ENCODE measurements around the gene KCNB1.
A peak's percentile ranks its signal among the peaks of the same experiment; 100 is the strongest.
"Not testable (repeated sequence)": the region's sequence is repeated elsewhere in the genome, so short reads cannot be mapped to it uniquely, and the experiment has no call there.

Gene KCNB1

DNA sequence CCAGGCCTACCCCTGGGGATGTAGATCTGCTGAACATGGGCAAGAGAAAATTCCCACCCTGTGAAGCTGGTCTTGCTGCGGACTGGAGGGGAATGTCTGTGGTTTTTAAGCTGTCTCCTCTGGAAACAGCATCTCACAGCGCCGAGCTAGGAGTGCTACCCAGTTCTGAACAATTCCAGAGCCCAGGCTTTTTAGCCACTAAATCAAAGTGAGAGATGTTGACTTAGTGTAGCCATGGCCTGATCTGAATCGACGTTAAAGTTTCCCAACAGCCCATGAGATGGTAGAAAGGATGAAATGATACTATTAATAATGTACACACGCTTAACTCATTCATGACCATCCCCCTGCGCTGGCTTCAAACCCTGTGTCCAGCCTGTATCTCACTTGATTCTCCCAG is 63.7 kb downstream of the KCNB1 start:
- no peak overlapping the region for H3K4me3 ChIP-seq (ENCODE audit: low read depth, low read length)
- no peak for DNase-seq (ENCODE audit: low read depth)

DNA sequence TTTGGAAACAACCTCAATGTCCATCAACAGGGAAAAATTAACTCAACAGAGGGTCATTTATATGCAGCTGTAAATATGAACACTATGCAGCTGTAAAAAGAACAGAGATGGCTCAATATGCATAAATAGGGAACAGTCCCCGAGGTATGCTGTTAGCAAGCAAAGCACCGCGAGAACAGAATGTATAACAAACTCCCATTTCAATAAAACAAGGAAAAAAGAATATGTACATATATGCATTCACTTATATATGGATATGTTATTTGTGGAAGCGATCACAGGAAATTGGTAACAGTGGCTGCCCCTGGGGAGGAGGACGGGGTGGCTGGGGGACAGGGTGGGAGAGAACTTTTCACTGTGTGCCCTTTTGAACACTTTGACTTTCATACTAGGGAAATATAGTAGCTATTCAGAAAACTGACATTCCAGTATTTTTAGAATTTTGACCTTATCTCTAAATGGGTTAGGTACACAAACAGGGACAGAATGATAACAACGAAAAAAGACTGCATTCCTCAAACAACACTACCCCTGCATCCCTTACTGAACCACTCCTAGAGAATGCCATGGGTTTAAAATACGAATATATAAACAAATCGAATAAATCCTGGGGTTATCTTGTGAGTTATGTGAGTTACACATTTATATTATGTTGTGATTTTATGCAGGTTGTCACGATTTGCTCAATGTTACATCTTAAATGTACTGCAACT is 64.5 kb downstream of the KCNB1 start:
- no peak overlapping the region for H3K4me3 ChIP-seq (ENCODE audit: low read depth, low read length)
- no peak for DNase-seq (ENCODE audit: low read depth)

DNA sequence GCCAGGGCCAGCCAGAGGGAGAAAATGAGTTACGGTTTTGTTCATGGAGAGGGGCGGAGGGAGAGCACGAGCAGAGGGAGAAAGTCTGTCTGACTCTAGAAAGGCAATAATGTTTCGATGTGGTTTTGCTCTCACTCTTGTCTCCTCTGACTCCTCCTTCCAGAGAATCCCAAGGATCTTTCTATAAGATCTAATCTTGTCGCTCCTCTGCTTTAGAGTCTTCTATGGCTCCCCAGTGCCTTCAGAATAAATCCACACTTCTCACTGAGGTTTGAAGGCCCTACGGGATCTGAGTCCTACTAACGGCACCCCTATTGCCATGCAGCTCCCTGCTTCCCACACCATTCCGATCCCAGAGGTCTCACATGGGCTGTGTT is 66.8 kb downstream of the KCNB1 start:
- H3K4me3 ChIP-seq (ENCODE audit: low read depth, low read length): no peak overlapping the region
- no peak for DNase-seq (ENCODE audit: low read depth)

DNA sequence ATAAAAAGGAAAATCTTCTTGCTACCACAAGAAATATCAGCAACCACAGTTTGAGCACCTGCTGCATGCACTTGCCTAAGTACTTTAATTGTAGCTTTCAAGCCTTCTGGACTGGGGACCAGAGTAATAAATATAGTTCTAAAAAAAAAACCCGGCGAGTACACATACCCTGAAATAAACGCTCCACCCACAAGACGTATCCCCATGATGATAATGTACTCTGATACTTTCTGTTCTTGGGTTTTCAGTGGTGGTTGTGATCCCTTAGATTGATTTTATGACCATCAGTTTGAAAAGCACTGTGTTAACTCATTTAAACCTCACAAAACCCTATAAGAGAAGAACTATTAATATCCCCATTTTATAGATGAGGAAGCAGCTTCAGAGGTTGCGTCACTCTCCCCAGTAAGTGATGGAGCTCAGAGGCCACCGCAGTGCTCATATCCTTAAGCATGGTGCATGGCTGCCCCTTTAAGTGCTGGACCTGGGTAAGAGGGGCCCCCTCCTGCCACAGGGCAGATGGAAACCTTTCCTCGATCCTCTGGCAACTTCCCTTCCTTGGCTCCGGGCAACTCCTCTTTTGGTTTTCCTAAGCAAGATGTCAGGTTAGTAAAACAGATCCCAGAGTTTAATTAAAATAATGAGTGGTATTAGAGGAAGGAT is 67.3 kb downstream of the KCNB1 start:
- H3K4me3 ChIP-seq (ENCODE audit: low read depth, low read length): no peak overlapping the region
- DNase-seq (ENCODE audit: low read depth): no peak

DNA sequence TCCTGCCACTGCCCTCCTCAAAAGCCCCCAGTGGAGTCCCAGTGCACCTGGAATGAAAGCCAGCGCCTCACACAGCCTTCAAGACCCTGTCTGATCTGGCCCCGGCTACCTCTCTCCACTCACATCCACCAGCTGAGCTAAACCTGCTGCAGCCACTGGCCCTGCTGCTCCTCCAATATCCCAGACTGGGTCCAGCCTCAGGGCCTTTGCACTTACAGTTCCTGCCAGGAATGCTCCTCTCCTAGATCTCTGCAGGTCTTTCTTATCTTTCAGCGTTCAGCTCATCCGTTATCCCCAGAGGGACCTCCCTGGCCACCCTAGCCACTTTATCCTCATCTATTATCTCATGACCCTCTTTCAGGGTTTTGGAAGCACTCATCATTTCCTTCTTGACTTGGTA is 68.8 kb downstream of the KCNB1 start:
- H3K4me3 ChIP-seq (ENCODE audit: low read depth, low read length): no peak overlapping the region
- DNase-seq (ENCODE audit: low read depth): no peak

DNA sequence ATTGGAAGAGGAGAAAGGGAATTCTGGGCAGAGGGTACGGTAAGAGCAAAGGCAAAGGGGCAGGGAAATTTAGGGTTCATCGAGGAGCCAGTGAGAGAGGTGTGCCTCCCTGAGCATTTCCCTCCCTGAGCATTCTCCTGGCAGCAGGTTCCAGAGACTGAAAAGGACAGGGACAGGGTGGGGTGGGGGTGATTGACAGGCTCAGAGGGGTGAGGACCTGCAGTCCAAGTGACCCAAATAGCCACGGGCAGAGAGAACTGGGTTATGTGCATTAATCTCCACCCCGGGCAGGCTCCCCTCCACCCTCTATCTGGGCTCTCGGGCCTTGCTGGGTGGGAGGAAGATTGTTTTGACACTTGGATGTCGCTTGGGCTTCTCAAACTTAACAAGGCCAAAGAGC is 69.5 kb downstream of the KCNB1 start:
- no peak for DNase-seq (ENCODE audit: low read depth)
- H3K4me3 ChIP-seq (ENCODE audit: low read depth, low read length): no peak overlapping the region

DNA sequence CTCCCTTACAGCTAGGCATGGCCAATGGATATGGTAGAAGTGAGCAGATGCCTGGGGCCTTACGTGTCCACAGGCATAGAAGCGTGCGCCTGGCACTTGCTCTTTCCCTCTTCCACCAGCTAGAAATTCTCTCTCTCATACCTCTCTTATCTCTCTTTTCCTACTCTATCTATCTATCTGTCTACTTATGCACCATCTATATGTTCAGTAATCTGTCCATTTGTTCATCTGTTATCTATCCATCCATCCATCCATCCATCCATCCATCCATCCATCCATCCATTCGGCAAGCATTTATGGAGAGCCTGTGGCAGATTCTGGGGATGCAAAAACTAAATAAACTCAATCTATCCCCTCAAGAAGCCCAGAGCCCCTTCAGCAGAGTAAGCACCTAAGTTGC is 70.2 kb downstream of the KCNB1 start:
- DNase-seq (ENCODE audit: low read depth): no peak
- H3K4me3 ChIP-seq (ENCODE audit: low read depth, low read length): no peak overlapping the region

DNA sequence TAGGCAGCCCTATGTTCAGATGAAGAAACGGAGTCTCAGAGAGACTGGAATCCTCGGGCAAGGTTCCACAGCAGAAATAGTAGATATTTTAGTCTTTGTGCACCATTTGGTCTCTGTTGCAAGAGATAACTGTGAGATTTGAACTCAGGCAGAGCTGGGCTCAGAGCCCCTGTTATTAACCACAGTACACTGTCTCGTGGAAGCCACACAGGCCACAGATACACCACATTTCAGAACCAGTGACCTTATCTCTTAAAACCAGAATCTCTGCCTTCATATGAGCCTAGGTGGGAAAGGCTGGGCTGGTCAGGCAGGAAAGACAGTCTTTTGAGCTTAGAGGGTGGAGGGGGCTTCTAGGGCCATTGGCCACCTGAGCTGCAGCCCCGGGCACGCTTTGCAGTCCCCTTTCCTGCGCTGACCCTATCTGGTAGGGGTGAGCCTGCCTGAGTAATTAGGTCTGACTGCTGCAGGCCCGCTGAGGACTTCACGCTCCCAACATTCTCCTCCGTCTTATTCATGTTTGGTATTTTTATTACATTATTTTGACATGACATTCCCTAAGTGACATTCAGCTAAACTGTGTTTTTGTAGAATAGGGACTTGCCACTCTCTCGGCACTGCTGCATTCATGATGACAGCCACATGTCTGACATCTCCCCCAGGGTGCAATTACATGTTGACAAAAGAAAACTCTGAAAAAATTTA is 71.1 kb downstream of the KCNB1 start:
- DNase-seq (ENCODE audit: low read depth): no peak
- H3K4me3 ChIP-seq (ENCODE audit: low read depth, low read length): no peak overlapping the region

DNA sequence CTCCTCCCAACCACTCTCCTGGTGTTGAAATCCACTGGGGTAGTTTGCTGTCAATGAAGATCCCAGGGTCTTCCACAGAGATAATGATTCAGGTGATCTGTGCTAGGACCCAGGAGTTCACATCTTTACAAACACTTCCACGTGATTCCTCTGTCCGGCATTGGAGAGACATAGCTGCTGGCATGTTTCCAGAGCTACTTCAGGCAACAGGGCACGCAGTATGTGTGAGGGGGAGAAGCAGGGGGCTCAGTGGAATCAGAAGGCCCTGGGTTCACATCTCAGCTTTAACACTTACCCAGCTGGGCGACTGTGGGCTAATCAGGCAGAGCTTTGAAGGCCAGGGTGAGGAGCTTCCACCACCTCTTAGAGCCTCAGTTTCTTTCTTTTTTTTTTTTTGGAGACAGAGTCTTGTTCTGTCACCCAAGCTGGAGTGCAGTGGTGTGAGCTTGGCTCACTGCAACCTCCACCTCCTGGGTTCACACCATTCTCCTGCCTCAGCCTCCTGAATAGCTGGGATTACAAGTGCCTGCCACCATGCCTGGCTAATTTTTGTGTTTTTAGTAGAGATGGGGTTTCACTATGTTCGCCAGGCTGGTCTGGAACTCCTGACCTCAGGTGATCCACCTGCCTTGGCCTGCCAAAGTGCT is 72.4 kb downstream of the KCNB1 start:
- H3K4me3 ChIP-seq (ENCODE audit: low read depth, low read length); DNase-seq (ENCODE audit: low read depth): not testable (repeated sequence)

DNA sequence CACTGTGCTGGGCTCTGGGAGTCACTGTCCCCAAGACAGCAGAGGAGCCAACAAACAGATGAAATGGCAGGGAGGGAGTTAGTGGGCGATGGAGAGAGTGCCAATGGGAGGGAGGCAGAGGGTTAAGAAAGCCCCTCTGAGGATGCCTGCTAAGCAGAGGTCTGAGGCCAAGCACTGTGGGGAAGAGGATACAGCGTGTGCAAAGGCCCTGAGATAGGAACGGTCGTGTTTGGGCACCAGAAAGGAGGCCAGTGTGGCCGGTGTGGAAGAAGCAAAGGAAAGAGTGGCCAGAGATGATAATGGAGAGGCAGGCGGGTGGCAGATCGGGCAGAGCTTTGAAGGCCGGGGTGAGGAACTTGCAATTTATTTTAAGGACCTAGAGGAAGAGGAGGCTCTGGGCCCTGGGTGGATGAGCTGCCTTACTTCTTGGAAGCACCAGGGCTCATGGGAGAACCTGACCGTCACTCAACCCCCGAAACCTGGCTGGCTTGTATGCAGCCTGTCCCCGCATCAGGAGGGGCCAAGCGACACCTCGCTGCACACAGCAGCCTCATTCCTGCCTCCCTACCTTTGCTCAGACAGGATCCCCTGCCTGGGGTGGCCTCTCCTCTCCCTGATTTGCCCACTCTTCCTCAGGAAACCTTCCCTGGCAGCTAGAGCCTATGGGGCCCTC is 73.0 kb downstream of the KCNB1 start:
- H3K4me3 ChIP-seq (ENCODE audit: low read depth, low read length): no peak overlapping the region
- DNase-seq (ENCODE audit: low read depth): no peak

DNA sequence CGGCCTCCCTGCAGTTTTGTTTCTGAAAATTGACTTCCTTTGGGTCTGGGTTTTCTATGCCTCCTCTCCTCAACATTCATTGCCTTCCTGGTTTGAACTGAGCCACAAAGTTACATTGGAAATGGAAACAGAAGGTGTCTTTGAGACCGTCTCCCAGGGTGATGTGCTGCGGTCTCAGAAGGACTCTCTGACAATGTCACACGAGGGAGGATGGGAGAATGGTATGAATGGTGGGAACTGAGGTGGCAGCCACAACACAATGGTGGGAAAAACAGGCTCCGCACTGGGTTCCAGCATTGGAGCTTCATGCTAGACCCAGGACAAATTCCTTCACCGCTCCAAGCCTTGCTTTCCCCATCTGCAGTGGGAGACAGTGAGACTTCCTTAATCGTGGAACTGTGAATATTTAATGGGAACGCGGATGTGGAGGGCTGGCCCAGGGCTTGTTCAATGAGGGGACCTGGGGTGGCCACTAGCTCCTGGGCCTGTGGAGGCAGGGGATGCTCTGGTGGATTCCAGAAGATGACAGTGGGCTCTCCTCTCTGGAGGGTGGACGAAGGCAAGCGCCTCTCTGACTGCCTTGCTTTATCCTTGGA is 73.9 kb downstream of the KCNB1 start:
- no peak for DNase-seq (ENCODE audit: low read depth)
- H3K4me3 ChIP-seq (ENCODE audit: low read depth, low read length): no peak overlapping the region

DNA sequence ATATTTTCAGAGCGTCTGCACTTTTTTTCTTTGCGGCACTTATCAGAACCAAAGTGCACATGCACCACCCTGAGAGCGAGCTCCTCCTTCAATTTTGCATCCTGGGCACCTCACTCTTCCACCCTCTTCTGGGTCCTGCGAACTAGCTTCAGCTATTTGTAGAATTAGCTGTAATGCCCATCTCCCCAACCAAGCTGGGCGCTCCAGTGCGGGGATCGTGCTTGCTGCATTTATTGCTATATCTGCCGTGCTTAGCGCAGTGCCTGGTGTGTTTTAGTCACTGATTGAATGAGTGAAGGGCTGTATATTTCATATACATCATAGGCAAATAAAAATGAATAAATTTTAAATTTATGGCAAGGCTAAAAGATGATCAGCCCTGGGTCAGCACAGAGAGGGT is 75.8 kb downstream of the KCNB1 start:
- no peak for DNase-seq (ENCODE audit: low read depth)
- no peak overlapping the region for H3K4me3 ChIP-seq (ENCODE audit: low read depth, low read length)

DNA sequence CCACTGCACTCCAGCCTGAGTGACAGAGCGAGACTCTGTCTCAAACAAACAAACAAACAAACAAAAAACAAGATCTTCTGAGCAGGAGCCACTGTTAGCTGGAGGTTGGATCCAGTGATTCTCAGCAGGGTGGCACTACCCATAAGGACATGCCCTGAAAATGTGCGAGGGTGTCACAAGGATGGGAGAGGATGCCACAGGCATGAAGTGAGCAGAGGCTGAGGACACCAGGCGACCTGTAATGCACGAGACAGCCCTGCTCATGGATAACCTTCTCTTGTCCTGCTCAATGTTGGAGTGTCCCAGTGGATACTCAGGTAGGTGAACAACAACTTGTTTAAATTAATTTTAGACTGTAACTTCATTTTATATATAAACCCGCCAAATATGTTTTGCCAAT is 76.8 kb downstream of the KCNB1 start:
- no peak for DNase-seq (ENCODE audit: low read depth)
- H3K4me3 ChIP-seq (ENCODE audit: low read depth, low read length): no peak overlapping the region

DNA sequence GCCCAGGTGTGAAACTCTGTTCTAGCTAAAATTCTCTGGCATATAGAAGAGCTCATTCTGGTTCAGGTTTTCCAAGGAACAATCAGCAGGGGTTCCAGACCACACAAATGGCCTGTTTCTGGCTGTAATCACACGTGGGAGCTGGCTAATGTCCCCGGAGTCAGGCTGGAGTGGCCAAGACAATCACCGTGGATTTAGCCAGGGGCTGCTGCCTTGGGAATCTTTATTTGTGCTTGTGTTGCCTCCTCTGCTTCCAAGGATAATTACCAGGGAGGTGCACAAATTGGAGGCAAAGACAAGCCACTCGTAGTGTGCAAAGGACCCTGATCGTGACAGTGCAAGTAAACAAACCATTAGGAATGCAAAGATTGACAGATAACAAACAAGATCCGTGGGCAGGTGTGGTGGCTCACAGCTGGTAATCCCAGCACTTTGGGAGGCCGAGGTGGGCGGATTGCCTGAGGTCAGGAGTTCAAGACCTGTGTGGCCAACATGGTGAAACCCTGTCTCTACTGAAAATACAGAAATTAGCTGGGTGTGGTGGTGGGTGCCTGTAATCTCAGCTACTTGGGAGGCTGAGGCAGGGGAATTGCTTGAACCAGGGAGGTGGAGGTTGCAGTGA is 77.3 kb downstream of the KCNB1 start:
- no peak overlapping the region for H3K4me3 ChIP-seq (ENCODE audit: low read depth, low read length)
- no peak for DNase-seq (ENCODE audit: low read depth)

DNA sequence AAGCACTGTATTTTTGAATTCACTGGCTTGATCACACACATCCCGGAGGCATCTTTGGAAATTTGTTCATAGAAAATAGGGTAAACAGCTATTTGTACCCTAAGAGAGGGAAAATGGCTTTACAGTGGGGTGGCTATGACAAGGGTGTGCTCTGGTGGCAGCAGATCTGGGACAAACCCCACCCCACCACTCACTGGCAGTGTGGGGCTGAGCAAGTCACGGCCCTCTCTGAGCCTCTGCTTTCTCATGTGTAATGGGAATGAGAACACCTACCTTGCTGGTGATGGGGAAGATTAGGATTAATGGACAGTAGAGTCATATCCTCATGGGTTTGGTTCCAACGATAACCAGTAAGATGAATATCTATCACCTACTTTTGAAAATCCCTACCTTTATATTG is 78.0 kb downstream of the KCNB1 start:
- no peak overlapping the region for H3K4me3 ChIP-seq (ENCODE audit: low read depth, low read length)
- DNase-seq (ENCODE audit: low read depth): no peak

DNA sequence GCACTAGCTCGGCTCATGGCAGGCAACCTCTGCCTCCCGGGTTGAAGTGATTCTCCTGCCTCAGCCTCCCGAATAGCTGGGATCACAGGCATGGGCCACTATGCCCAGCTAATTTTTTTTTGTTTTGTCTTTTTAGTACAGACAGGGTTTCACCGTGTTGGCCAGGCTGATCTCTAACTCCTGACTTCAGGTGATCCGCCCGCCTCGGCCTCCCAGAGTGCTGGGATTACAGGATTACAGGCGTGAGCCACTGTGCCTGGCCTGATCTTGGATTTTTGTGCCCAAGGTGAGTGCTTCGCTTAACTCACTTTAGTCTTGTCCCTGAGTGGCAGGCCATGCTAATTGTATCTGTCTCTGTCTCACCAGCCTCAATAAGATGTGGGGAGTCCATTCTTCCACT is 78.6 kb downstream of the KCNB1 start:
- no peak overlapping the region for H3K4me3 ChIP-seq (ENCODE audit: low read depth, low read length)
- no peak for DNase-seq (ENCODE audit: low read depth)

DNA sequence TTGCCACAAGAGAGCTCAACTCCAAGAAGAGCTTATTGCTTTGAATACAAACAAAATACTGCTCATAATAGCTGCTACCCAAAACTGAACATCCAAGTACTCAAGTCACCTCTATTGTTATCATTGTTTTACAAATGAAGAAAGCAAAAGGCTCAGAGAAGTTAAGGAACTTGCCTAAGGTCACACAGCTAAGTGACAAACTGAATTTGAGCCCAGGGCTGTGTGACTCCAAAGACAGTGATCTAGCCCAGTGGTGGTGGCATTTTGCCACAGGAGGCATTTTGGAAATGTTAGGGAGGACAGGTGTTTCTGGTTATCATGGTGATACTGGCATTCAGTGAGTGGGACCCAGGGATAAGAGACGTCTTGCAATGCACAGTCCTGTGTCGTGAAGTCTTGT is 79.5 kb downstream of the KCNB1 start:
- no peak overlapping the region for H3K4me3 ChIP-seq (ENCODE audit: low read depth, low read length)
- DNase-seq (ENCODE audit: low read depth): no peak

DNA sequence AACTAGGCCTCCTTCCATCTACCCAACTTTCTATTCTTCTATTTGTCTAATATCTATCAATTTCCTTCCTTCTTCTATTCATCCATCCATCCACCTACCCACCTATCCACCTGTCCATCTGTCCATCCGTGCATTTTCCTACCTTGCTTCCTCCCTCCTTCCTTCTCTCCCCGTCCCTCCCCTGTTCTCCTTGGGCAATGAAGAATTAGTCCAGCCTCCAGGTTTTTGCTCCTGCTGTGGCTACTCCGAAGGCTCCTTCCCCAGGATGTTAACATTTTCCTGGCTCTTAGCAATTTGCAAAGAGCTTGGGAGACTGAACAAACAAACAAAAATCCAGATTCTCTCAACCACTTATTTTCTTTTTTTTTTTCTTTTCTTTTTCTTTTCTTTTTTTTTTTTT is 81.6 kb downstream of the KCNB1 start:
- peak; percentile 19 for DNase-seq (ENCODE audit: low read depth)
- no peak overlapping the region for H3K4me3 ChIP-seq (ENCODE audit: low read depth, low read length)

DNA sequence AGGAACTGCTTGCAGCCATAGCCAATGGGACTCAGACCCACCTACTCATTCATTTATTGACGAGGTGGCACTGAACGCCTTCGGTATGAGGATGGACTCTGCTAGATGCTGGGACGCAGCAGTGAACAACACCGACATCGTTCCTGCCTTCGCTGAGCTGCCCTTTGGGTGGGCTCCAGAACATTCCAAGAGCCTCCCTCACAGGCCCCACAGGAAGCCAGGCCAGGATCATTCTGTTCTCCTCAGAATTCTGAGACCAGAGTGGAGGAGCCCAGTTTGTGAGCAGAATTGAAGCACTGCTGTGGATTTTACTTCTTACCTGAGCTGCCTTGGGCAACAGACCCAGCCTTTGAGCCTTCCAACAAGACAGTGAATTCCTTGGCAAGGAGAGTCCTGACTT is 82.1 kb downstream of the KCNB1 start:
- no peak overlapping the region for H3K4me3 ChIP-seq (ENCODE audit: low read depth, low read length)
- DNase-seq (ENCODE audit: low read depth): peak; percentile 30

Measured in skeletal muscle cell (primary cell).